WTC11 (cell line): ENCODE data around the gene ELOVL2. TPM values are rescaled to one million over a fixed set of nuclear protein-coding genes. Genes with fewer than 3 reads are reported as not detected.

Experiments
- ATAC-seq: fragments of 200-7000 bp; cut with Tn5 transposase; 2 replicates; pipeline ENCODE4 v1.10.0; 2021; ENCODE audit warnings: mild to moderate bottlenecking, moderate library complexity
- CTCF ChIA-PET: fragments of 300-600 bp; sonication (Branson Sonifier 250); formaldehyde crosslinking; loops from one replicate; lab custom pipeline; 2021; ENCODE audit warnings: antibody characterized with exemption; lab: Charles Lee
- POLR2A ChIA-PET: fragments of 350-600 bp; sonication (Branson Sonifier 250); formaldehyde crosslinking; loops from one replicate; lab custom pipeline; 2021; ENCODE audit warnings: antibody characterized with exemption; lab: Charles Lee
- DNase-seq: peaks from one replicate; pipeline ENCODE4 v3.0.0; 2021; ENCODE audit warnings: low spot score
- H3K27ac Mint-ChIP-seq: 2 replicates; pipeline ENCODE4 v1.8.0; 2021; ENCODE audit warnings: mixed read lengths
- H3K27me3 Mint-ChIP-seq: 2 replicates; pipeline ENCODE4 v1.8.0; 2021; ENCODE audit warnings: low read depth, mild to moderate bottlenecking, moderate library complexity, mixed read lengths
- H3K36me3 Mint-ChIP-seq: 2 replicates; pipeline ENCODE4 v1.8.0; 2021; ENCODE audit warnings: mixed read lengths
- H3K4me1 Mint-ChIP-seq: 2 replicates; pipeline ENCODE4 v1.8.0; 2022; ENCODE audit warnings: mixed read lengths
- H3K4me3 Mint-ChIP-seq: 2 replicates; pipeline ENCODE4 v1.8.0; 2021; ENCODE audit warnings: mild to moderate bottlenecking, moderate library complexity, mixed read lengths
- H3K9me3 Mint-ChIP-seq: 2 replicates; pipeline ENCODE4 v1.8.0; 2021; ENCODE audit warnings: mixed read lengths
- AFF4 ChIP-seq: sonication (generic); formaldehyde crosslinking; IDR thresholded peaks from 2 replicates; pipeline ENCODE4 v1.8.1; 2023; ENCODE audit warnings: mild to moderate bottlenecking, missing genetic modification reagents, borderline replicate concordance
- CBFB ChIP-seq: sonication (generic); formaldehyde crosslinking; IDR thresholded peaks from 2 replicates; pipeline ENCODE4 v1.8.1; 2022; ENCODE audit warnings: mild to moderate bottlenecking, low read depth, missing genetic modification reagents
- E2F1 ChIP-seq: sonication (generic); formaldehyde crosslinking; IDR thresholded peaks from 2 replicates; pipeline ENCODE4 v1.8.0; 2022; ENCODE audit warnings: mild to moderate bottlenecking, missing genetic modification reagents
- EMX1 ChIP-seq: fragments of 250-450 bp; sonication (Bioruptor Pico); IDR thresholded peaks from 2 replicates; pipeline ENCODE4 v1.8.0; 2021; ENCODE audit warnings: mild to moderate bottlenecking
- ERG ChIP-seq: fragments of 250-450 bp; sonication (Bioruptor Pico); IDR thresholded peaks from 2 replicates; pipeline ENCODE4 v1.8.0; 2021; ENCODE audit warnings: mild to moderate bottlenecking
- FOXP1 ChIP-seq: sonication (generic); formaldehyde crosslinking; IDR thresholded peaks from 2 replicates; pipeline ENCODE4 v1.8.0; 2022; ENCODE audit warnings: missing genetic modification reagents, mild to moderate bottlenecking, moderate library complexity, borderline replicate concordance
- IRF2 ChIP-seq: sonication (generic); formaldehyde crosslinking; IDR thresholded peaks from 2 replicates; pipeline ENCODE4 v1.8.0; 2022; ENCODE audit warnings: low read depth, missing genetic modification reagents, borderline replicate concordance
- JAZF1 ChIP-seq: fragments of 250-450 bp; sonication (Bioruptor Pico); IDR thresholded peaks from 2 replicates; pipeline ENCODE4 v1.9.0; 2021; ENCODE audit warnings: moderate library complexity, mild to moderate bottlenecking, inconsistent platforms
- MLX ChIP-seq: sonication (generic); formaldehyde crosslinking; IDR thresholded peaks from 2 replicates; pipeline ENCODE4 v1.8.1; 2023; ENCODE audit warnings: mild to moderate bottlenecking, missing genetic modification reagents, moderate library complexity
- NFE2L1 ChIP-seq: sonication (generic); formaldehyde crosslinking; IDR thresholded peaks from 2 replicates; pipeline ENCODE4 v1.8.1; 2023; ENCODE audit warnings: missing genetic modification reagents
- NR1H2 ChIP-seq: sonication (generic); formaldehyde crosslinking; IDR thresholded peaks from 2 replicates; pipeline ENCODE4 v1.9.0; 2021; ENCODE audit warnings: mild to moderate bottlenecking, moderate library complexity, missing genetic modification reagents
- RELA ChIP-seq: sonication (generic); formaldehyde crosslinking; IDR thresholded peaks from 2 replicates; pipeline ENCODE4 v1.8.1; 2022; ENCODE audit warnings: missing genetic modification reagents, mild to moderate bottlenecking, borderline replicate concordance
- SMAD4 ChIP-seq: sonication (generic); formaldehyde crosslinking; IDR thresholded peaks from 2 replicates; pipeline ENCODE4 v1.8.0; 2022; ENCODE audit warnings: mild to moderate bottlenecking, missing genetic modification reagents
- SOX15 ChIP-seq: fragments of 250-450 bp; sonication (Bioruptor Pico); IDR thresholded peaks from 2 replicates; pipeline ENCODE4 v1.9.0; 2021; ENCODE audit warnings: mild to moderate bottlenecking
- TEAD1 ChIP-seq: sonication (generic); formaldehyde crosslinking; IDR thresholded peaks from 2 replicates; pipeline ENCODE4 v1.8.0; 2022; ENCODE audit warnings: mild to moderate bottlenecking, missing genetic modification reagents
- TP53 ChIP-seq: sonication (generic); formaldehyde crosslinking; IDR thresholded peaks from 2 replicates; pipeline ENCODE4 v1.8.1; 2023; ENCODE audit warnings: mild to moderate bottlenecking, missing genetic modification reagents
- ZNF219 ChIP-seq: sonication (generic); formaldehyde crosslinking; IDR thresholded peaks from 2 replicates; pipeline ENCODE4 v1.8.0; 2023; ENCODE audit warnings: missing genetic modification reagents, mild to moderate bottlenecking, borderline replicate concordance
- ZSCAN18 ChIP-seq: fragments of 250-450 bp; sonication (Bioruptor Pico); IDR thresholded peaks from 2 replicates; pipeline ENCODE4 v2.1.2; 2022; ENCODE audit warnings: mild to moderate bottlenecking, moderate library complexity
- total RNA-seq: library from RNA; stranded (reverse); gene quantifications from 3 replicates; pipeline ENCODE4 v1.2.3, GENCODE V29; 2021
- TF ChIP-seq, protein P1 (sequence below): fragments of 250-450 bp; sonication (Bioruptor Pico); conservative IDR thresholded peaks from 2 replicates; pipeline ENCODE4 v1.9.0; 2021; ENCODE audit warnings: mild to moderate bottlenecking
- TF ChIP-seq, protein P2 (sequence below): fragments of 200-600 bp; IDR thresholded peaks from 2 replicates; pipeline ENCODE4 v1.8.0; 2022; ENCODE audit warnings: antibody characterized with exemption

Gene ELOVL2
- total RNA-seq, 1 experiment from 2014 or later: 2.0 TPM

DNA sequence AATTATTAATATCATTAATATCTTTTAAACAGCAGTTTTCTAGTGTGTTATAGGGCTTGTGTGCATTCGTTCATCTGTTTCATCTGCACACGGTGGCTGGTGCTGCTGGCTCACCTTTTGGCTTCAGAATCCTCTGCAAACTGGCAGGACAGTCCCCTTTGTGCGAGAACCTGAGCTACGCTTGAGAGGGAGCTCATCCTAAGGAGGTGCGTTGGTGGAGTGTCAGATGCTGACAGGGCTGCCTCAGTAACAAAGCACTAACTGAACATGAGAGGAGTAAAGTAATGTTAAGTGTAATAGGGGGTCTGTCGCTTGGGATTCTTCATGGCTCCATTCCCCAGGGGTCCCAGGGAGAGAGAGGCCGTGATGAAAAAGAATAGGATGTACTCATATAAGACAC is 22.4 kb downstream of the ELOVL2 start:
- no peak for TF ChIP-seq IRF2 (CRISPR knock-in tag)
- no peak for TF ChIP-seq FOXP1 (CRISPR knock-in tag)
- no peak for TF ChIP-seq SOX15 (CRISPR knock-in tag)
- no peak for TF ChIP-seq TP53 (CRISPR knock-in tag)
- no peak for TF ChIP-seq ZNF219 (CRISPR knock-in tag)
- no peak for TF ChIP-seq JAZF1 (CRISPR knock-in tag)
- TF ChIP-seq, protein P1, sequence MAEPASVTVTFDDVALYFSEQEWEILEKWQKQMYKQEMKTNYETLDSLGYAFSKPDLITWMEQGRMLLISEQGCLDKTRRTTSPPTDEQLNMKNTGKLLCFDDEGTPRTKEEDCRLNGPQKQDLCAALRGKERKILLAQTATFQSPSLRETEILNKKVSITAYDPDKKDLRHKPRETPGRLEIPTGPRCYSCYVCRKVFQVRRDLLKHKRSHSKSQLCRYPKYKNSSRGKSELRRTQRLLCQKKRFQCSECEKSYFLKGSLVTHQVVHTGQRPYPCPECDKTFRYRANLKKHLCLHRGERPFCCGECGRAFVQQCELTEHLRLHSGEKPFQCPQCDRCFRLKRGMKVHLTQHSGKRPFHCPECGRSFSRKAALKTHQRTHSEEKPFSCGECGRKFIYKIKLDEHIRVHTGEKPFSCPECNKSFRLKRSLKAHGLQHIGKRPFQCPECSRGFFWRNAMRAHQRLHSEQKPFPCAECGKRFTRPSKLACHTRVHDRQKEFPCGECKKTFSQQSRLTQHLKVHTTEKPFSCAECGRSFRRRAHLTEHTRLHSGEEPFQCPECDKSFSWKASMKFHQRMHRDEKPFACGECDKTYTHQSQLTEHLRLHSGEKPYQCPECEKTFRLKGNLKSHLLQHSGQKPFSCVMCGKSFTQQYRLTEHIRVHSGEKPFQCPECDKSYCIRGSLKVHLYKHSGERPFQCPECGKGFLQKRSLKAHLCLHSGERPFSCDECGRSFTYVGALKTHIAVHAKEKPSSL (CRISPR knock-in tag): no peak
- TF ChIP-seq, all 79 proteins: peak for 0
- H3K27ac Mint-ChIP-seq: no peak overlapping the region
- peaks cover 45% of the 10 kb centered on the region for H3K4me1 Mint-ChIP-seq
- H3K4me3 Mint-ChIP-seq: no peak overlapping the region
- POLR2A ChIA-PET: no interaction called here
- DNase-seq: no peak
- no peaks in the 10 kb centered on the region for H3K27me3 Mint-ChIP-seq
- no peaks in the 10 kb centered on the region for H3K36me3 Mint-ChIP-seq
- peak; percentile 49 for ATAC-seq
- CTCF ChIA-PET: interaction anchor here (2.9 kb wide), 1 partner anchor 67 kb away, joined by 10 read pairs; no protein-coding TSS in a partner anchor
- no peaks in the 10 kb centered on the region for H3K9me3 Mint-ChIP-seq

GRCh38 chr6:11021003-11021402 is 23.1 kb downstream of the ELOVL2 start:
- Mint-ChIP-seq H3K9me3 (no peaks in the 10 kb centered on the region), H3K36me3 (no peaks in the 10 kb centered on the region), H3K27me3 (no peaks in the 10 kb centered on the region), H3K4me3 (no peak overlapping the region), H3K4me1 (peaks cover 39% of the 10 kb centered on the region), H3K27ac (no peak overlapping the region)
- no peak for DNase-seq
- peak; percentile 23; the same call in 1 of the 2 replicates for ATAC-seq
- CTCF ChIA-PET: interaction anchor here (1.0 kb wide), 1 partner anchor 67 kb away, joined by 4 read pairs; no protein-coding TSS in a partner anchor
- POLR2A ChIA-PET: no interaction called here
- TF ChIP-seq NFE2L1 (CRISPR knock-in tag): no peak
- TF ChIP-seq RELA (CRISPR knock-in tag): no peak
- no peak for TF ChIP-seq MLX (CRISPR knock-in tag)
- no peak for TF ChIP-seq NR1H2 (CRISPR knock-in tag)
- TF ChIP-seq E2F1 (CRISPR knock-in tag): no peak
- no peak for TF ChIP-seq JAZF1 (CRISPR knock-in tag)
- TF ChIP-seq, protein P2, sequence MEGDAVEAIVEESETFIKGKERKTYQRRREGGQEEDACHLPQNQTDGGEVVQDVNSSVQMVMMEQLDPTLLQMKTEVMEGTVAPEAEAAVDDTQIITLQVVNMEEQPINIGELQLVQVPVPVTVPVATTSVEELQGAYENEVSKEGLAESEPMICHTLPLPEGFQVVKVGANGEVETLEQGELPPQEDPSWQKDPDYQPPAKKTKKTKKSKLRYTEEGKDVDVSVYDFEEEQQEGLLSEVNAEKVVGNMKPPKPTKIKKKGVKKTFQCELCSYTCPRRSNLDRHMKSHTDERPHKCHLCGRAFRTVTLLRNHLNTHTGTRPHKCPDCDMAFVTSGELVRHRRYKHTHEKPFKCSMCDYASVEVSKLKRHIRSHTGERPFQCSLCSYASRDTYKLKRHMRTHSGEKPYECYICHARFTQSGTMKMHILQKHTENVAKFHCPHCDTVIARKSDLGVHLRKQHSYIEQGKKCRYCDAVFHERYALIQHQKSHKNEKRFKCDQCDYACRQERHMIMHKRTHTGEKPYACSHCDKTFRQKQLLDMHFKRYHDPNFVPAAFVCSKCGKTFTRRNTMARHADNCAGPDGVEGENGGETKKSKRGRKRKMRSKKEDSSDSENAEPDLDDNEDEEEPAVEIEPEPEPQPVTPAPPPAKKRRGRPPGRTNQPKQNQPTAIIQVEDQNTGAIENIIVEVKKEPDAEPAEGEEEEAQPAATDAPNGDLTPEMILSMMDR: no peak
- no peak for TF ChIP-seq ERG (CRISPR knock-in tag)
- TF ChIP-seq EMX1 (CRISPR knock-in tag): no peak
- TF ChIP-seq CBFB (CRISPR knock-in tag): no peak
- no peak for TF ChIP-seq TEAD1 (CRISPR knock-in tag)
- no peak for TF ChIP-seq ZSCAN18 (CRISPR knock-in tag)
- no peak for TF ChIP-seq AFF4 (CRISPR knock-in tag)
- TF ChIP-seq SMAD4: no peak
